PC-9 (cell line): Measurements from ENCODE around the gene GPRIN3.
"Not testable (repeated sequence)": the region's sequence is repeated elsewhere in the genome, so short reads cannot be mapped to it uniquely, and the experiment has no call there.

ENCODE experiments used
- CTCF ChIP-seq: fragments of 200-600 bp; sonication (generic); conservative IDR thresholded peaks from 2 replicates; pipeline ENCODE4 v1.6.1; 2017; ENCODE audit warnings: mixed run types, antibody characterized with exemption, mild to moderate bottlenecking, moderate library complexity
- EZH2 ChIP-seq: fragments of 200-600 bp; sonication (generic); IDR thresholded peaks from 2 replicates; pipeline ENCODE4 v1.8.0; 2017; ENCODE audit warnings: antibody characterized with exemption, low read depth

- not testable (repeated sequence) for TF ChIP-seq CTCF, EZH2
Measured at GRCh38 chr4:89199394-89199793, 108.2 kb downstream of the GPRIN3 start.
